NCI-H2029 (cell line): Measurements from ENCODE around the gene RDH16.
"Not testable (repeated sequence)": the region's sequence is repeated elsewhere in the genome, so short reads cannot be mapped to it uniquely, and the experiment has no call there.

Source experiments
- DNase-seq: peaks from one replicate; lab custom pipeline; 2025; lab: John Stamatoyannopoulos, UW

Gene RDH16

GRCh38 chr12:56921346-56921745 lies 36.1 kb downstream of the RDH16 start:
- no peak for DNase-seq

- not testable (repeated sequence) for DNase-seq
Measured at GRCh38 chr12:56918139-56918538, 39.3 kb downstream of the RDH16 start.

GRCh38 chr12:56916996-56917333 lies 40.4 kb downstream of the RDH16 start:
- DNase-seq, result no peak

- no peak for DNase-seq
Measured at GRCh38 chr12:56916296-56916995, 41.0 kb downstream of the RDH16 start.

GRCh38 chr12:56914724-56915123 lies 42.7 kb downstream of the RDH16 start:
- DNase-seq, result no peak

- DNase-seq, result no peak
Measured at GRCh38 chr12:56914256-56914655, 43.2 kb downstream of the RDH16 start.

- not testable (repeated sequence) for DNase-seq
Measured at GRCh38 chr12:56909403-56909802, 48.0 kb downstream of the RDH16 start.

GRCh38 chr12:56908136-56908535 lies 49.3 kb downstream of the RDH16 start:
- no peak for DNase-seq

- no peak for DNase-seq
Measured at GRCh38 chr12:56905852-56906251, 51.6 kb downstream of the RDH16 start.

- DNase-seq, result no peak
Measured at GRCh38 chr12:56903374-56903773, 54.0 kb downstream of the RDH16 start.
